SK-N-MC (cell line): Measurements from ENCODE around the gene EFS.
"Not testable (repeated sequence)": the region's sequence is repeated elsewhere in the genome, so short reads cannot be mapped to it uniquely, and the experiment has no call there.

Experiments used
- DNase-seq: peaks from one replicate; pipeline ENCODE4 v3.0.0-alpha.2; 2011; ENCODE audit warnings: low read depth, low spot score
- H3K27ac ChIP-seq: fragments of 200-600 bp; sonication (generic); 2 replicates; pipeline ENCODE4 v1.5.1; 2016; ENCODE audit warnings: mixed run types
- H3K36me3 ChIP-seq: fragments of 200-600 bp; sonication (generic); 2 replicates; pipeline ENCODE4 v1.6.1; 2017; ENCODE audit warnings: antibody characterized with exemption, low read length, mixed read lengths; ENCODE audit not compliant: insufficient read depth
- H3K4me3 ChIP-seq: fragments of 200-600 bp; sonication (generic); 2 replicates; pipeline ENCODE4 v1.5.1; 2016
- H3K9ac ChIP-seq: fragments of 200-600 bp; sonication (generic); 2 replicates; pipeline ENCODE4 v1.8.0; 2017; ENCODE audit warnings: mixed run types, mixed read lengths; ENCODE audit not compliant: insufficient read length
- H3K9me3 ChIP-seq: fragments of 200-600 bp; sonication (generic); 2 replicates; pipeline ENCODE4 v1.6.1; 2017; ENCODE audit warnings: low read depth, mild to moderate bottlenecking, antibody characterized with exemption, low read length, moderate library complexity, mixed read lengths
- EZH2 ChIP-seq: fragments of 200-600 bp; sonication (generic); IDR thresholded peaks from one replicate; pipeline ENCODE4 v1.6.1; 2017; ENCODE audit warnings: antibody characterized with exemption
- FOXP2 ChIP-seq: optimal IDR thresholded peaks from 2 replicates; pipeline ENCODE3; 2011; ENCODE audit warnings: mild to moderate bottlenecking, moderate library complexity; ENCODE audit not compliant: insufficient read depth; ENCODE audit errors: extremely low read length, control extremely low read depth
- POLR2AphosphoS5 ChIP-seq: IDR thresholded peaks from 2 replicates; pipeline ENCODE4 v1.6.1; 2012; ENCODE audit warnings: mild to moderate bottlenecking, low read depth, low read length, borderline replicate concordance

The EFS gene

DNA sequence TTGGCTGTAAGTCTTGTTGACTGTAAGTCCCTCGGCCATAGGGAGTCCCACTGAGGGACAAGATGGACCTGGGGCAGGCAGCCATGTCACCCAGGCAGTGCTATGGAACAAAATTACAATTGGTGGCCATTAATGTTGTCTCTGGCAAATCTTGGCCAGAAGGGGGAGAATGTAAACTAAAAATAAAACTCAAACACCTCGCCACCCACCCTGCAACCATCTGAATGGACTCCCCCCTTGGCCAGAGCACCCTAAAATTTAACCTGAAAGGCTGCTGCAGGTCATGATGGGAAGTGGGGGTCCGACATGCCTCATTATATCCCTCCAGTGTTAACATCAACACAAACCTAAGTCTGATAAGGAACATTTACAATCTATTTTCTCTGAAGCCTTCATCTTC, 20.5 kb downstream of the EFS start:
- Histone ChIP-seq H3K9ac (no peak overlapping the region), H3K9me3 (no peaks in the 10 kb centered on the region), H3K4me3 (no peak overlapping the region), H3K36me3 (no peaks in the 10 kb centered on the region), H3K27ac (no peak overlapping the region)
- TF ChIP-seq FOXP2 (no peak), EZH2 (no peak), POLR2AphosphoS5 (no peak)
- DNase-seq: no peak

- Histone ChIP-seq H3K9me3 (no peaks in the 10 kb centered on the region), H3K9ac (no peak overlapping the region), H3K27ac (no peak overlapping the region), H3K36me3 (no peaks in the 10 kb centered on the region), H3K4me3 (no peak overlapping the region)
- TF ChIP-seq EZH2: no peak
- TF ChIP-seq FOXP2: no peak
- no peak for TF ChIP-seq POLR2AphosphoS5
- DNase-seq: no peak
These were observed 25.3 kb downstream of the EFS start for GRCh38 chr14:23339506-23340268.

- Histone ChIP-seq H3K9me3 (no peaks in the 10 kb centered on the region), H3K4me3 (no peak overlapping the region), H3K27ac (no peak overlapping the region), H3K36me3 (no peaks in the 10 kb centered on the region), H3K9ac (no peak overlapping the region)
- DNase-seq: no peak
- TF ChIP-seq EZH2 (no peak), POLR2AphosphoS5 (no peak), FOXP2 (no peak)
These were observed 29.3 kb downstream of the EFS start for GRCh38 chr14:23335623-23336022.

DNA sequence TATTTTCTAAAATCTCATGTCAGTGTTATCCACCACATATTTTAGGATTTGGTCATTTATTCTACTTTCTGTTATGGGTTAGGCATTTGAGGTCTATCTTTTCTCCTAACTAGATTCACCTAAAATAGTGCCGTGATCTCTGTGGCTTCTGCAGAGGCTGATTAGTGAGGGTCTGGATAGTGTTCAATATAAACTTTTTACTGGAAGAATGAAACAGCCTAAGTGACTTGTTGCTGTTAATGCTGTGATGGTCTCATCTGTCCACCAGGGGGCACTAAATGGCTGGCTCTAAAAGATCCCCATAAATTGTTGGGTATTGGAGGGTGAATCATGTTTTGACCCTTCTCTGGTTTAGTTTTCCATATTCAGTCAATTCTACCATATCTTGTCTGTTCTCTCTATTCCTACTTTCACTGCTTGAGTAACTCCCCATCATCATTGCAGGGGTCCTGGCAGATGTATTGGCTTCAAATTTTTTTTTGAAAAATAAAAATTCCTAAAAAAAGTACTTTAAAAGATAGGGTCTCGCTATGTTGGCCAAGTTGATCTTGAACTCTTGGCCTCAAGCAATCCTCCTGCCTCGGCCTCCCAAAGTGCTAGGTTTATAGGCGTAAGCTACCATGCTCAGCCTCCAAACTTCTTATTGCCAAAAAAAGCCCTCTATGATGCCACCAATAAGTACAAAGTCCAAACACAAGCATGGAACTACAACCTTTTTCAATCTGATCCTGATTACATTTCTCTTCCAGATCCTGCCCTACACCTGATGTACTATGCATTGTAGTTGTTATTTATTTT, 36.8 kb downstream of the EFS start:
- no peak overlapping the region for H3K4me3 ChIP-seq
- no peak overlapping the region for H3K27ac ChIP-seq
- DNase-seq: peak; percentile 74
- no peak overlapping the region for H3K9ac ChIP-seq
- no peak for TF ChIP-seq EZH2
- no peak for TF ChIP-seq FOXP2
- no peak for TF ChIP-seq POLR2AphosphoS5
- H3K36me3 ChIP-seq: peaks cover 28% of the 10 kb centered on the region
- no peaks in the 10 kb centered on the region for H3K9me3 ChIP-seq

DNA sequence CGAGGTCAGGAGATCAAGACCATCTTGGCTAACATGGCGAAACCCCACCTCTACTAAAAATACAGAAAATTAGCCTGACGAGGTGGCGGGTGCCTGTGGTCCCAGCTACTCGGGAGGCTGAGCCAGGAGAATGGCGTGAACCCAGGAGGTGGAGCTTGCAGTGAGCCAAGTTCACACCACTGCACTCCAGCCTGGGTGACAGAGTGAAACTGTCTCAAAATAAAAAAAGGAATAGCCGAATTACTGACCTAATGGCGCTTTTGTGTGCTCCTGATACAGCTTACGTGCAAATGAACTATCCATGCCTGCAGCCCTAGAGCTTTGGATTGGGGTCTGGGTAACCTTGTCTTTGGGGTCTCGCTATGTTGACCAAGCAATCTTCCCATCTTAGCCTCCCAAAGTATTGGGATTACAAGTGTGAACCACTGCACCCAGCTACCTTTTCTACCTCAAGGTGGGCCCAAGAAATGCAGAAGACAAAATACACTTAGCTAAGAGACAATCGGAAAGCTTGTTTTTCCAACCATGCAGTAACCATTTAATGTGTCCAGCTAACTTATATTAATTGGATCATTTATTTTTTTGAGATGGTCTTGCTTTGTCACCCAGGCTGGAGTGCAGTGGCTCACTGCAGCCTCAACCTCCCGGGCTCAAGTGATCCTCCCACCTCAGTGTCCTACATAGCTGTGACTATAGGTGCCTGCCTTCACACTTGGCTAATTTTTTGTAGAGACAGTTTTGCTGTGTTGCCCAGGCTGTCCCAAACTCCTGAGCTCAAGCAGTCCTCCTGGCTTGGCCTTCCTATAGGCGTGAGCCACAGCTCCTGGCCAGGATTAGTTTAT, 38.3 kb downstream of the EFS start:
- H3K4me3 ChIP-seq: no peak overlapping the region
- TF ChIP-seq EZH2 (no peak), POLR2AphosphoS5 (peak; percentile 48; the same call in 1 of the 2 replicates)
- H3K9me3 ChIP-seq: no peaks in the 10 kb centered on the region
- H3K27ac ChIP-seq: no peak overlapping the region; the same call in 1 of the 2 replicates
- DNase-seq: no peak
- no peak overlapping the region for H3K9ac ChIP-seq
- peaks cover 38% of the 10 kb centered on the region for H3K36me3 ChIP-seq

DNA sequence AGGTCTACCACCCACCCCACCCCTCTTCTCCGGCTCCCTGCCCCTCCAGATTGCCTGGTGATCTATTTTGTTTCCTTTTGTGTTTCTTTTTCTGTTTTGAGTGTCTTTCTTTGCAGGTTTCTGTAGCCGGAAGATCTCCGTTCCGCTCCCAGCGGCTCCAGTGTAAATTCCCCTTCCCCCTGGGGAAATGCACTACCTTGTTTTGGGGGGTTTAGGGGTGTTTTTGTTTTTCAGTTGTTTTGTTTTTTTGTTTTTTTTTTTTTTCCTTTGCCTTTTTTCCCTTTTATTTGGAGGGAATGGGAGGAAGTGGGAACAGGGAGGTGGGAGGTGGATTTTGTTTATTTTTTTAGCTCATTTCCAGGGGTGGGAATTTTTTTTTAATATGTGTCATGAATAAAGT, 39.2 kb downstream of the EFS start:
- not testable (repeated sequence) for H3K4me3 ChIP-seq, DNase-seq, H3K9me3 ChIP-seq, H3K9ac ChIP-seq
- H3K27ac ChIP-seq: peak overlapping the region; percentile 46; the same call in 1 of the 2 replicates
- H3K36me3 ChIP-seq: peaks cover 38% of the 10 kb centered on the region

GRCh38 chr14:23324993-23325392, 40.0 kb downstream of the EFS start:
- no peak overlapping the region for H3K27ac ChIP-seq

DNA sequence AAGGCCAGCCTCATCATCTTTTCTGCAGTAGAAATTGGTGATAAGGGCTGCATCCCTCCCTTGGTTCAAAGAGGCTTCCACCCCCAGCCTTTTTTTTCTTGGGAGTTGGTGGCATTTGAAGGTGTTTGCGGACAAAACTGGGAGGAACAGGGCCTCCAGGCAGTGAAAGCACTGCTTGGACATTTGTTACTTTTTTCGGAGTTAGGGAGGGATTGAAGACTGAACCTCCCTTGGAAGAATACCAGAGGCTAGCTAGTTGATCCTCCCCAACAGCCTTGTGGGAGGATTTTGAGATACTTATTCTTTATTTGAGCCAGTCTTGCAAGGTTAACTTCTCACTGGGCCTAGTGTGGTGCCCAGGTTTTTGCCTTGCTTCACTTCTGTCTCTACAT, 40.5 kb downstream of the EFS start:
- Histone ChIP-seq H3K9ac (no peak overlapping the region), H3K27ac (no peak overlapping the region), H3K4me3 (no peak overlapping the region), H3K9me3 (no peaks in the 10 kb centered on the region), H3K36me3 (peaks cover 45% of the 10 kb centered on the region)
- DNase-seq: no peak
- TF ChIP-seq EZH2 (no peak), POLR2AphosphoS5 (no peak), FOXP2 (no peak)

More at GRCh38 chr14:23324993-23325392, 40.0 kb downstream of the EFS start:
- Histone ChIP-seq H3K4me3 (no peak overlapping the region), H3K36me3 (peaks cover 40% of the 10 kb centered on the region), H3K9me3 (no peaks in the 10 kb centered on the region), H3K9ac (no peak overlapping the region)
- DNase-seq: no peak
- TF ChIP-seq FOXP2: no peak
- no peak for TF ChIP-seq EZH2
- no peak for TF ChIP-seq POLR2AphosphoS5
